Inflammatory macrophage (primary cell): ENCODE results near the gene ERMP1.
"Not testable (repeated sequence)": the region's sequence is repeated elsewhere in the genome, so short reads cannot be mapped to it uniquely, and the experiment has no call there.

Source experiments
- DNase-seq, 2 donors: peaks; one replicate each; pipeline ENCODE4 v3.0.0-alpha.2; 2020 to 2022

The ERMP1 gene

GRCh38 chr9:5817862-5818261 lies 15.1 kb downstream of the ERMP1 start:
- DNase-seq = peak in 1 of 2 donors; percentile 27

GRCh38 chr9:5815461-5815860 lies 17.5 kb downstream of the ERMP1 start:
- no peak for DNase-seq

DNA sequence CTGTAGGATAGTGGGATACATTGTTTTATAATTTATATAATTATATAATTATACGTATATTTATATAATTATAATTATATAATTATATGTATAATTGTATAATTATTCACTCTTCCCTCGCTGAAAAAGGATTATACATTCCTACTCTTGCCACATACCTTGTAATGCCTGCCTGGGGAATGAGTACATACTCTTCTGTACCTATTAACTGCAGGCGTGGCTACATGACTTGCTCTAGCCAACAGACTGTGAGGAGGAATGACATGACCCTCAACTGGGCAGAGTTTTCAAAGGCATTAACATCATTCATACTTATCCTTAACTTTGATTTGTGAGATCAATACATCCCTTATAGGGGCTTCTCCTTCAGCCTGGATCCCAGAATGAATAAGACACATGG lies 19.1 kb downstream of the ERMP1 start:
- no peak for DNase-seq

DNA sequence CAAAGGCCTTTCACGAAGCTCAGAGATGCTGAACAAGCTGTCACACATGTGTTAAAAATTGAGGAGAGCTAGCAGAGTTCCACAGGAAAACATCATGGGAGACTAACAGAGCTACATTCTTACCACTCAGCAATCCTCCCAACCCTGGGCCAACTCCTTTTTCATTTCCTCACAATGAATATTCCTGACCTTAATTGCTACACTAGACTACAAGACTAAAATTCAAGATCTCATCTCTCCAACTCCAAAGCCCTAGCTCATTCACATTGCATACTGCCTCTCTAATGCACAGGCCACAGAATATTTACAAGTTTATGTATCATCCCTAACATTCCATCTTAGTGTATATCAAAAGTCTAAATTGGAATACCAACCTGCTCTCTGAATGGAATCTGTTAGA lies 21.2 kb downstream of the ERMP1 start:
- DNase-seq = no peak

DNA sequence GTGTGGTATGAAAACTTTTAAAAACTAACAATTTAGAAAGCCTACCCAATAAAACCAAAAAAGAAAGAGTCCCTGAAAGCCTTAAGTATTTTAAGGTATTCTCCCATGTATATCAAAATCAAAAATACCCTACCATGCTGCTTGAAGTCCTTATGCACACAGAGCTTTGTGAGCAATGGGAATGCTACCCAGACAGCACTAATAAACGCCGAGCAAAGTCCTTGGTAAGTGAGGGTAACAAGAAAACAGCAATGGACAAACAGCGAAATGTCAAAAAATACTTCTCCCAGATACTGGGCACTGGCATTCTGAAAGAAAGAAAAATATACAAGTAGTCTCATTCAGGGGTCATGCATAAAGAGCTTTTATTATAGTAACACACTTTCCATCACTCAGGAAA lies 27.4 kb downstream of the ERMP1 start:
- DNase-seq = no peak

DNA sequence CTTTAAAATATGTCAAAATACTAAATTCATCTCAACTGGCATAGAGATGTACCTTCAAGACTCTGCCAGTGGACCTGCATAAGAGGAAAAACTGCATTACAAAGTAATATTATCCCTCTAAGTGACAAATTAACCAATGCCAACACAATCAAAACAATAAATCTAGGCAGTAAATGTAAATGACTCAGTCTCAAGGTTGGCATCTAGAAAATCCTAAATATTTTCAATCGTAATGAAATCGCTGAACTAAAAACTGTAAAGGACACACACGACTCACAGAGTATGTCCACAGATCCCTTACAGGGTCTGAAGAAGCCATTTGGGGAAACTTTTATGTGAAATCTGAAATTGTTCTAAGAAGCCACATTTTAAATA lies 31.2 kb downstream of the ERMP1 start:
- DNase-seq = no peak

GRCh38 chr9:5800969-5801738 lies 31.8 kb downstream of the ERMP1 start:
- no peak for DNase-seq

DNA sequence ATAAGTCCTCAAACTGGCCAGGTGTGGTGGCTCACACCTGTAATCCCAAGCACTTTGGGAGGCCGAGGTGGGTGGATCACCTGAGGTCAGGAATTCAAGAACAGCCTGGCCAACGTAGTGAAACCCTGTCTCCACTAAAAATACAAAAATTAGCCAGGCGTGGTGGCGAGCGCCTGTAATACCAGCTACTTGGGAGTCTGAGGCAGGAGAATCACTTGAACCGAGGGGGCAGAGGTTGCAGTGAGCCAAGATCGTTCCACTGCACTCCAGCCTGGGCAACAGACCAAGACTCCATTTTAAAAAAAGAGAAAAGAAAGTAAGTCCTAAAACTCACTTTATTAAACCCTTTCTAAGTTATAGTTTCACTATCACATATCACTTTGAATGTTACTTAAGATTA lies 32.5 kb downstream of the ERMP1 start:
- not testable (repeated sequence) for DNase-seq

- peak; percentile 11 to 26 for DNase-seq
These were observed 33.6 kb downstream of the ERMP1 start for GRCh38 chr9:5799314-5799713.

- DNase-seq = no peak
These were observed 34.3 kb downstream of the ERMP1 start for GRCh38 chr9:5798581-5798980.

GRCh38 chr9:5796298-5796697 lies 36.6 kb downstream of the ERMP1 start:
- DNase-seq = no peak

- DNase-seq = no peak
These were observed 39.1 kb downstream of the ERMP1 start for GRCh38 chr9:5793812-5794211.

- DNase-seq = no peak
These were observed 41.0 kb downstream of the ERMP1 start for GRCh38 chr9:5791870-5792269.

DNA sequence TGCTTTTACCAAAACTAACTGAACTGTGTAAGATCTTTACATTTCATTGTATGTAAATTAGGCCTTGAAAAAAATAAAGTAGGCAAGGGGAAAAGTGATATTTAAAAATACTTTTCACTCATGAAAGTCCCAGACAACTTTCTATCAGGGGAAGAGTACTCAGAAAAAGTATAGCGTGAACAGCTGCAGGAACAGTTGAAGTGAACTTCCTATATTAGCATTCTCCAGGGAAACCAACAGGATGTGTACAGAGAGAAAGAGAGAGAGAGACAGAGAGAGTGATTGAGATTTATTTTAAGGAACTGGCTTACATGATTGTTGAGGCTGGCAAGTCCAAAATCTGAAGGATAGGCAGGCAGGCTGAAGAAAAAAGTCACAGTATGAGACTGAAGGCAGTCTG lies 42.0 kb downstream of the ERMP1 start:
- no peak for DNase-seq

GRCh38 chr9:5789489-5789888 lies 43.4 kb downstream of the ERMP1 start:
- no peak for DNase-seq

DNA sequence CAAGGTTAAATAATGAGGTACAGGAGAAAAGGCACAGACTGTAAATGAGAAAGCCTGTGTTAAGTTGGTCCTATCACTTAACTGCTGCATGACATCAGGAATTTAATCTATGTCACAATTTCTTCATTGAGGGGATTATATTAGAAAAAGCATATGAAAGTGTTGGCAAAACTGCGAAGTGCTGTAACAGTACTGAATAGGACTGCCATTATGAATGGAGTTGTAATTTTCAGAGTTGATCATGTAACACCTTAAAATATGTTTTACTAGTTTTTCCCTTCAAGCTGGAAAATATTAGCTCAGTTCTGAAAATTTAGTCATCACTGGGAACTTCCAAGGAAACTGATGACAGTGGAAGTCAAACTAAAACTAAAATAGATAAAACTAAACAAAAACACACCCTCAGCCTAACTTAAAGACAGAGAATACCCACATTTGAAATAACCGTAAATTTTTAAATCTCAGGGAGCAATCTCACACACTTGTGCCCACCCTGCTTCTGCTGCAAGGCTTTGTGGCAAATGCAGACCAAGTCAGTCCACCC lies 45.1 kb downstream of the ERMP1 start:
- DNase-seq = no peak

DNA sequence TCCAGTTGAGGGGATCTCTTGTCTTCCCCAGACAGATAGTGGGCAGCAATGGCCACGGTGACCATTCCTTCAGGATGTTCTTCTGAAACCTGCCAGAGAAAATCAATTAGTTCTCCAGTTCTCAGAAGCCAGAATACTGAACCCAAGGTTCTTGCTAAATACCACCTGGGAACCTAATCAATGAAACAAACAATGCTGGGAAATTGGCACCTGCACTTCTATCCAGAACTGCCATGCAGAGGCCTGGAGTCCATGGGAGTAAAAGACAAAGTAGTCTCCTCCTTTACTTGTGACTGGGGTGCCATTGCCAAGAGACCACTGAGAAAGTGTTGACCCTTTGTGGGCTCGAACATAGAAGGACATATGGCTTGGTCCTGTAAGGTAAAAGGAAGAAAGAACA lies 45.7 kb downstream of the ERMP1 start:
- no peak for DNase-seq

- no peak for DNase-seq
These were observed 46.4 kb downstream of the ERMP1 start for GRCh38 chr9:5786370-5787127.

DNA sequence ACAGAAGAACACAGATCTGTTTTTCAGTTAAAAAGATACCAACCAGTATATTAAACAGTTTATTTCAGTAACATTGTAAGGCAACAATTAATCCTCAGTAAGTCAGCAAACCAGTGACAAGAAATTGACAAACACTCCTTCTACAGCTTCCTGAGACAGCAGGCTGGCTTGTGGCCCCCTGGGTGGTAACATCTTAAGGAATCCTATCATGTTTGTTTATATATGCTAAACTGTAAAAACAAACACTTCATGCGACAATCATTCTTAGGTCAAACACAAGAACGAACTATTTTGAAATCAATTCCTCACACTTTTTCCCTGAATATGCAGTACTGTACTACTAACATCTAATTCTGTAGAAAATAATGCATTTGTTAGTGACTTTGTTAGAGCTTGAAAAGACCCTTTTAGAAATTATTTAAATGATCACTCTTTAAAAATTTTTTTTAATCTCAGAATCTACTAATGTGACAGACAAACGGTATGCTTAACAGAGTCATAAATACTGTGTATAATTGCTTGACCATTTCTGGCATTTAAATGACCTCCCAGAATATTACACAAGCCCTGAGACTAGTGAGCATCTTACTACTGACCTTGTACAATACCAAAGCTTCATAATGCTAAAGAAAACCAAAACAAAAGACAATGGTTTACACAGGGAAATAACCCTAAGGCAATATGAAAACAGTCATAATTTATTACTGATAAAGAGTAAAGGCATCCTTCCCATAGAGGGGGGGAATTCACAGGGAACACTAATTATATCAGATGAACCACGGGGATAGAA lies 48.2 kb downstream of the ERMP1 start:
- no peak for DNase-seq

DNA sequence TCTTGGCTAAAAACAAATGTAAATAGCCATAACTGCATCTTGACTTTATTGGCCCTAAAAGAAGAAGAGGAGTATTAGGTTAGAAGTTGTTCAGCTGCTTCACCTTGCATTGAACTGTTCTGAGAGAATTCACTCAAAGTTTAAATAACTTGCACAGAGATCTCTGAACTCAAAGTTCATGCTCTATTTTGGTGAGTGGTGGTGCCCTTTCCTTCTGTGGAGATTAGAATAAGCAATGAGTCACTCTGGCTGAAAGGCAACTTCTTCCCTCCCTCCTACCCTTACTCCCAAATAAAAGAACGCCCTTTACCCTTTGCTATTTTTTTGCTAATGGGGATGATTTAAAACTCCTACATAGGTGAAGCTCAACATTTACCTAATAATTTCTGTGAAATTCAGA lies 48.9 kb downstream of the ERMP1 start:
- no peak for DNase-seq

GRCh38 chr9:5783420-5783819 lies 49.5 kb downstream of the ERMP1 start:
- DNase-seq = not testable (repeated sequence)

GRCh38 chr9:5779705-5780218 lies 53.2 kb downstream of the ERMP1 start:
- DNase-seq = not testable (repeated sequence)

- no peak for DNase-seq
These were observed 54.1 kb downstream of the ERMP1 start for GRCh38 chr9:5778805-5779204.
